Stimulated activated CD4-positive, alpha-beta T cell treated with anti-CD3 and anti-CD28 coated beads, Interleukin-15, amount 100 ng/mL, for 24 hours (primary cell): ENCODE results near the gene TBCE.

Experiments used
- DNase-seq: peaks from one replicate; pipeline ENCODE4 v3.0.0-alpha.2; 2020

TBCE gene

GRCh38 chr1:235367000-235367908 lies at the start of gene TBCE:
Gene TBCE (plus strand): TSS chr1:235367427. CDS start chr1:235380050, 12,623 bp downstream.
- peak; percentile 96 for DNase-seq

GRCh38 chr1:235319255-235319654 lies 48.0 kb upstream of the TBCE start:
- no peak for DNase-seq

- no peak for DNase-seq
Observed at GRCh38 chr1:235320521-235321179, 46.6 kb upstream of the TBCE start.

GRCh38 chr1:235324296-235324695 lies 42.9 kb upstream of the TBCE start:
- DNase-seq = no peak

- no peak for DNase-seq
Observed at GRCh38 chr1:235325139-235325538, 42.1 kb upstream of the TBCE start.

- no peak for DNase-seq
Observed at GRCh38 chr1:235325854-235326253, 41.4 kb upstream of the TBCE start.

GRCh38 chr1:235326719-235327558 lies 40.3 kb upstream of the TBCE start:
- peak; percentile 74 for DNase-seq

- DNase-seq = peak; percentile 65
Observed at GRCh38 chr1:235327559-235328270, 39.5 kb upstream of the TBCE start, which contains the start of gene ARID4B. Gene ARID4B (minus strand): TSS chr1:235328179. CDS start chr1:235326919, 1,260 bp downstream.

- DNase-seq = peak; percentile 98
Observed at GRCh38 chr1:235328271-235329138, 38.7 kb upstream of the TBCE start, which contains the start of gene GGPS1. Gene GGPS1 (plus strand): TSS chr1:235328570. CDS start chr1:235335265, 6,695 bp downstream.

GRCh38 chr1:235329139-235329902 lies 37.9 kb upstream of the TBCE start:
- peak; percentile 48 for DNase-seq

GRCh38 chr1:235330918-235331285 lies 36.3 kb upstream of the TBCE start:
- no peak for DNase-seq

GRCh38 chr1:235331401-235331800 lies 35.8 kb upstream of the TBCE start:
- DNase-seq = no peak

- no peak for DNase-seq
Observed at GRCh38 chr1:235336903-235337302, 30.3 kb upstream of the TBCE start.

GRCh38 chr1:235339746-235340145 lies 27.5 kb upstream of the TBCE start:
- no peak for DNase-seq

- DNase-seq = no peak
Observed at GRCh38 chr1:235341334-235341733, 25.9 kb upstream of the TBCE start.

GRCh38 chr1:235342039-235342438 lies 25.2 kb upstream of the TBCE start:
- no peak for DNase-seq

- no peak for DNase-seq
Observed at GRCh38 chr1:235342471-235342870, 24.8 kb upstream of the TBCE start.

GRCh38 chr1:235343726-235344125 lies 23.5 kb upstream of the TBCE start:
- DNase-seq = peak; percentile 14

GRCh38 chr1:235351441-235351840 lies 15.8 kb upstream of the TBCE start:
- DNase-seq = no peak

GRCh38 chr1:235351898-235352297 lies 15.3 kb upstream of the TBCE start:
- DNase-seq = no peak
